ENCODE data around the gene NUP62. TPM values are rescaled to one million over a fixed set of nuclear protein-coding genes. Genes with fewer than 3 reads are reported as not detected.

NUP62 gene
- total and polyA plus RNA-seq, 4 donors, result 16.2 to 45.9 (median 38.0) TPM

DNA sequence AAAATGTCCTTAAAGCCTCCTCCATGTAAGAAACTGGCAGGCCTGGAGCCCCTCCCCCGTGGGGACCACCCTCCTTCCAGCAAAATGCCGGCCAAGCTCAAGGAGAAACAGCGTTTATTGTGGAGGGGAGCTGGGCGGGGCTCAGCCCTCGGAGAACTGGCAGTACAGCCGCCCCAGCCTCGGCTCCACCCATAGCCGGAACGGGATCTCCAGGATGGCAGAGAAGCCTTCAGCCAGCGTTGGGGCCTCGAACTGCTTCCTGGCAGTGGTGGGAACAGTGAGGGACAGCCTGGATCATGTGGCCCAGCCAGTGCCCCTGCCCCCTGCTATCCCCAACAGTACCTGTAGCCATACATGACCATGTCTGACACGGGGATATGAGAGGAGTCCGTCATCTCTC lies 68.2 kb downstream of the NUP62 start:
- H3K4me1 ChIP-seq (ENCODE audit: control insufficient read depth in 5 of 5, insufficient read depth in 5 of 5, low read length in 5 of 5), result peaks cover 0 to 20% (median 6%) of the 10 kb centered on the region in 5 donors
- H3K4me3 ChIP-seq, result no peak overlapping the region
- no peaks in the 10 kb centered on the region for H3K9me3 ChIP-seq (ENCODE audit: control insufficient read depth in 4 of 4, insufficient read depth in 3 of 4, low read length in 3 of 4)
- TF ChIP-seq, protein P1, sequence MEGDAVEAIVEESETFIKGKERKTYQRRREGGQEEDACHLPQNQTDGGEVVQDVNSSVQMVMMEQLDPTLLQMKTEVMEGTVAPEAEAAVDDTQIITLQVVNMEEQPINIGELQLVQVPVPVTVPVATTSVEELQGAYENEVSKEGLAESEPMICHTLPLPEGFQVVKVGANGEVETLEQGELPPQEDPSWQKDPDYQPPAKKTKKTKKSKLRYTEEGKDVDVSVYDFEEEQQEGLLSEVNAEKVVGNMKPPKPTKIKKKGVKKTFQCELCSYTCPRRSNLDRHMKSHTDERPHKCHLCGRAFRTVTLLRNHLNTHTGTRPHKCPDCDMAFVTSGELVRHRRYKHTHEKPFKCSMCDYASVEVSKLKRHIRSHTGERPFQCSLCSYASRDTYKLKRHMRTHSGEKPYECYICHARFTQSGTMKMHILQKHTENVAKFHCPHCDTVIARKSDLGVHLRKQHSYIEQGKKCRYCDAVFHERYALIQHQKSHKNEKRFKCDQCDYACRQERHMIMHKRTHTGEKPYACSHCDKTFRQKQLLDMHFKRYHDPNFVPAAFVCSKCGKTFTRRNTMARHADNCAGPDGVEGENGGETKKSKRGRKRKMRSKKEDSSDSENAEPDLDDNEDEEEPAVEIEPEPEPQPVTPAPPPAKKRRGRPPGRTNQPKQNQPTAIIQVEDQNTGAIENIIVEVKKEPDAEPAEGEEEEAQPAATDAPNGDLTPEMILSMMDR (IDR thresholded peaks at IDR 0.05; ENCODE audit: control extremely low read depth, extremely low read depth), result no peak
- no peak for ATAC-seq (ENCODE audit: insufficient read depth, low FRiP score)
- 51 to 69% methylated on average over 13 of the region's 13 CpGs for WGBS, 2 donors
- no peak overlapping the region for H3K27ac ChIP-seq (ENCODE audit: low read depth in 1 of 2, low read length in 1 of 2)
- H3K9ac ChIP-seq (ENCODE audit: insufficient read depth in 1 of 2, low read length in 2 of 2), result no peak overlapping the region
- peaks cover 0 to 77% (median 36%) of the 10 kb centered on the region in 4 donors for H3K36me3 ChIP-seq (ENCODE audit: control insufficient read depth in 4 of 4, insufficient read depth in 4 of 4, low read length in 4 of 4)
- no peaks in the 10 kb centered on the region for H3K27me3 ChIP-seq (ENCODE audit: control insufficient read depth in 3 of 3, insufficient read depth in 3 of 3, low read length in 2 of 3)
- DNase-seq, result peak; percentile 71 to 83 (median 74)

DNA sequence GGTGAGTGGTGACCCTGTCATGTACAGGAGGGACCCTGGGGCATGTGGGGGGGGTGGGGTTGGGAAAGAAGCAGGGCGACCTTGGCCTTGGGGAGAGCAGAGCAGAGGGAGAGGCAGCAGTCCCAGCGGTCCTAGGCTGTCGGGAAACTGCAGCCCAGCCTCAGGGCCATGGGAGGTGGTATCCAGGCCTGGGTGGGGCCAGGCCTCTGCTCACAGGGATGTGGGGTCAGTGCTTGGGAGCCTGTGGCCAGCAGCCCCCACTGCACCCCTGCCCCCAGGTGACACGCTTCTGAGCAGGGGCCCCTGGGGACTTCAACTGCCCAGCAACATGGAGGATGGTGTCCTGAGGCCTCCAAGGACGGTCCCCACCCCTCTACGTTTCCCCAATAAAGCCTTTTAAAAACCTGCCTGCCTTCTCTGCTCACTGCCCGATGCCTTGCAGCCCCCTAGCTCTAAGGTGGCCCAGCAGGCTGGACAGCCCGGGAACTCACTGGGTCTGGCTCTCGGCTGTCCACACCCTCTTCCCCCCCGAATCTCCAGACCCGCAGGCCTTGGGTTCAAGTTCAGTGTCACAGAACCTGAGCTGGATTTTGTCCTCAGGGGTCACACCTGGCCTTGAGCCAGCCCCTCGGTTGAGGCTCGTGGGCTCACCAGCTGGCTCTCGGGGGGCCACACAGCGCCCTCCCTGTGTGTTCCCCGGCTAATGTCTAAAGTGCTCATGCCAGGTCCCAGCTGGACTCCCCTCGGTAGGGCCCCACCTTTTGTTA lies 68.8 kb downstream of the NUP62 start:
- Histone ChIP-seq H3K27ac (ENCODE audit: low read depth in 1 of 2, low read length in 1 of 2) (no peak overlapping the region), H3K4me3 (no peak overlapping the region), H3K4me1 (ENCODE audit: control insufficient read depth in 5 of 5, insufficient read depth in 5 of 5, low read length in 5 of 5) (peaks cover 0 to 15% (median under 1%) of the 10 kb centered on the region in 5 donors), H3K27me3 (ENCODE audit: control insufficient read depth in 3 of 3, insufficient read depth in 3 of 3, low read length in 2 of 3) (no peaks in the 10 kb centered on the region), H3K9ac (ENCODE audit: insufficient read depth in 1 of 2, low read length in 2 of 2) (no peak overlapping the region), H3K36me3 (ENCODE audit: control insufficient read depth in 4 of 4, insufficient read depth in 4 of 4, low read length in 4 of 4) (peaks cover 0 to 79% (median 37%) of the 10 kb centered on the region in 4 donors), H3K9me3 (ENCODE audit: control insufficient read depth in 4 of 4, insufficient read depth in 3 of 4, low read length in 3 of 4) (no peaks in the 10 kb centered on the region)
- TF ChIP-seq, protein P1 (IDR thresholded peaks at IDR 0.05; ENCODE audit: control extremely low read depth, extremely low read depth), result no peak
- WGBS, 2 donors, result 81 to 83% methylated on average over 15 to 17 of the region's 17 CpGs
- no peak for DNase-seq
- ATAC-seq (ENCODE audit: insufficient read depth, low FRiP score), result no peak

- peaks cover 0 to 86% (median 41%) of the 10 kb centered on the region in 4 donors for H3K36me3 ChIP-seq (ENCODE audit: control insufficient read depth in 4 of 4, insufficient read depth in 4 of 4, low read length in 4 of 4)
- 90 to 93% methylated on average over 22 of the region's 22 CpGs for WGBS, 2 donors
These were observed 69.5 kb downstream of the NUP62 start for GRCh38 chr19:49859682-49860335.

More at GRCh38 chr19:49859682-49860335, 69.5 kb downstream of the NUP62 start:
- ATAC-seq (ENCODE audit: insufficient read depth, low FRiP score) (no peak), DNase-seq (no peak)
- H3K27me3 ChIP-seq (ENCODE audit: control insufficient read depth in 3 of 3, insufficient read depth in 3 of 3, low read length in 2 of 3), result no peaks in the 10 kb centered on the region
- TF ChIP-seq, protein P1 (IDR thresholded peaks at IDR 0.05; ENCODE audit: control extremely low read depth, extremely low read depth), result no peak
- H3K4me3 ChIP-seq, result no peak overlapping the region
- no peak overlapping the region for H3K27ac ChIP-seq (ENCODE audit: low read depth in 1 of 2, low read length in 1 of 2)
- no peak overlapping the region for H3K9ac ChIP-seq (ENCODE audit: insufficient read depth in 1 of 2, low read length in 2 of 2)
- H3K4me1 ChIP-seq (ENCODE audit: control insufficient read depth in 5 of 5, insufficient read depth in 5 of 5, low read length in 5 of 5), result peaks cover 0 to 11% (median 0%) of the 10 kb centered on the region in 5 donors
- no peaks in the 10 kb centered on the region for H3K9me3 ChIP-seq (ENCODE audit: control insufficient read depth in 4 of 4, insufficient read depth in 3 of 4, low read length in 3 of 4)

Measured in lung (tissue), 12 donors.